ENCODE data around the gene ESYT2.

ESYT2 gene

GRCh38 chr7:158760445-158760764 is 68.9 kb downstream of the ESYT2 start:
- no peak for DNase-seq

DNA sequence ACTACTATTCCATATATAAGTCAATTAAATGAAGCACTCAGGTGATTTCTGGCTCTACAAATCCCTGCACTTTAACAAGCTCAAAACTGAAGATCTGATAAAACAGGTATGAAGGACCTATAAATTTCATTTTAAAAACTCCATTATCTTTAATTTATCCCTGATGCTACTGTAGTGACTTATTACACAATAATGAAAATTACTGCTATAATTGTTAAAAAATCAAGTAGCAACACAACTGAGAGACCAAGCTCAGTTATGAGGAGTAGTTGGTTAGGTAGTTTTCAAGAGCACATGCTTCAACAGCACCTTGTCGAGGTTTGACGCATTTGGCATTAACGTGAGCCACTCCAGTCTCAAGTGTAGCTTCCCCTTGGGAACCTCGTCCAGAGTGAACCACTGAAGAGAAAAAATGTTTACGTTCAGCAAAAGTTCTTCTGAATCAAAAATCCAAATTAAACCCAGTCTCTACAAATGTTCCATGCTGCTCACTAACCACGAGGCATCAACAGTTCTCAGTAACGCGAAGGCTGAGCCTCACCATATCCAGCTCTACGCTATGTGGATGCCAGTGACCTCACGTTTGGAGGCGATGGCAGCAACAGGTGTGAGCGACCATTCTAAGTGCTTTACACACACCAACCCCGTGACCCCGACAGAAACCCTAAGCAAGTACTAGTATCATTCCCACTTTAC is 69.4 kb downstream of the ESYT2 start:
- DNase-seq: no peak

- no peak for DNase-seq
These were observed 70.1 kb downstream of the ESYT2 start for GRCh38 chr7:158759245-158759614.

GRCh38 chr7:158758586-158759244 is 70.6 kb downstream of the ESYT2 start:
- DNase-seq: no peak

DNA sequence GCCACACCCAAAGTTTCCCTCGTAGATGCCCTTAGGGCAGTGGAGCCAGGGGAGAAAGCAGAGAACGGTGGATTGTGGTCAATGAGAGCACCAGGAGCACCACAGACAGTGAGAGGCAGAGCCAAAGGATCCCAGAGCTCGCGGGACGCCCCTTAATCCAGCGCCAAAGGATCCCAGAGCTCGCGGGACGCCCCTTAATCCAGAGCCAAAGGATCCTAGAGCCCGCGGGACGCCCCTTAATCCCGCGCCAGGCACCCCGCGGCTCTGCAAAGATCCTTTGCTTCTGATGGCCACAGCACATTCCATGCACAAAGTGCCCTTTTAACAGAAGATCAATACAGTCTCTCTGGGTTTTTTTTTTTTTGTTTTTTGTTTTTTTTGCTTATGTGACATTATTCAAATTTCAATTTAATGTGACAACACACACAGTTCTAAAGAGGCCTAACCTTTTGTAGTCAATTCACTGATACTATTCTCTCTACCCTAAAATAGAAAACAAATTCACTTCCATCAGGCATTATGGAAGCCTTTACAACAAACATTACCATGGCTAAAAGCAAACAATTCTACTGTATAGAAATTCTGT is 71.8 kb downstream of the ESYT2 start:
- DNase-seq: no peak

DNA sequence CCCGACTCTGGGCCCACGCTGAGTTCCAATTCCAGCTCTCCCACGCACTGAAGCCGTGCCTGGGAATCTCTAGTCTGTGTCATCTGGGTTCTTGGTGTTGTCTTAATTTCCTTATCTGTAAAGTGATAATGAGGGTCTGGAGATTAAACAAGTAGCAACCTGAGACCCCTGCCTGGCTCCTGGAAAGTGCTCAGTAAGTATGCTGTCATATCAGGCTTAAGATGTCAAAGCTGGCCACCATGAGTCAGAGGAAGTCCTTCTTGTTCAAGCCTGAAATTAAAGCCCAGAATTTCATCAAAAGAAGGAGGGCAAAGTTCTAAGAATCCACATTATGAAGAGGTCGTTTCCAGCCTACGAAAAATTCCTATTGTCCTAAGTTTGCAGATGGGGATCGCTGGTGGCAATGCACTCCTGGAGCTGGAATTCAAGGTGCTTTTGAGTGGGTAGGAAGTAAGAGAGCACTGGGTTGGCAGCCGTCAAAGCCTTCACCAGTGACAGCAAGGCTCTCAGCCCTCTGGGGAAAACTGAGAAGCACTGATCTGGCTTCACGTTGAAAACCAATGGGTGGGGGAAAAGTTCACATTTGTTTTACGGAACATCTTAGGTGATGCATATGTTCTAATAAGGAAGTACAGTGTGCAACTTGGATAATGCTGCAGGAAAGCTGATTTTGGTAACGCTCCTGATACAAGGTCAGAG is 74.4 kb downstream of the ESYT2 start:
- DNase-seq: no peak

DNA sequence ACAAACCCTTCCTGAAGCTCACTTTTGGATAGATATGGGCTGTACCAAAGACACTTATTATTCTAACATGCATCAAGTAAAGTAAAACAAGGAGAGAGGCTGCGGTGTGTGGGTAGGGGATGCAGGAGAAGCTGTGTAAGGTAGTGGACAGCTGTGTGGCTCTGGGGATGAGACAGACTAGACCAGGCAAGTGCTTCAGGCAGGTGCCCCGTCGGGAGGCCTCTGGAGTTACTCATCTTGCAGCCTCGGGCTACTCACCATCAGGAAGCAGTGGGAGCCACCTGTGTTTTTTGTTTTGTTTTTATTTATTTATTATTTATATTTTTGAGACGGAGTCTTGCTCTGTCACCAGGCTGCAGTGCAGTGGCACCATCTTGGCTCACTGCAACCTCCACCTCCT is 75.4 kb downstream of the ESYT2 start:
- no peak for DNase-seq

DNA sequence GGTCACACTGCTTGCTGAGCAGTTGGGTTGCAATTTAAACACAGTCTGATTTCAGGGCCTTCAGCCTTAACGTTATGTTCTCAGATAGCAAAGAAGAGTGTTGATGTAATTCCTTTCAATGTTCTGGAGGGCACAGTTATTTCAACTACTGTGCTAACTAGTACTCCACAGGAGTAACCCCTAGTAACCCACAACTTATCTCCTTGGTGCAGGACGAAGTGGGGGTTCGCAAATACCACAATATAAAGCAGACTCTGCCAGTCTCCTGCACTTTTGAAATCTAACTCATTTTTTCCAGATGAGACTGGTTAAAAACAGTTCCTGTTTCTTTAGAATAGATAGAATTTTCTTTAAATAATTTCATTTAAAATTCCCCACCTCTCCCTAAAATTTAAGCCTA is 77.6 kb downstream of the ESYT2 start:
- no peak for DNase-seq

DNA sequence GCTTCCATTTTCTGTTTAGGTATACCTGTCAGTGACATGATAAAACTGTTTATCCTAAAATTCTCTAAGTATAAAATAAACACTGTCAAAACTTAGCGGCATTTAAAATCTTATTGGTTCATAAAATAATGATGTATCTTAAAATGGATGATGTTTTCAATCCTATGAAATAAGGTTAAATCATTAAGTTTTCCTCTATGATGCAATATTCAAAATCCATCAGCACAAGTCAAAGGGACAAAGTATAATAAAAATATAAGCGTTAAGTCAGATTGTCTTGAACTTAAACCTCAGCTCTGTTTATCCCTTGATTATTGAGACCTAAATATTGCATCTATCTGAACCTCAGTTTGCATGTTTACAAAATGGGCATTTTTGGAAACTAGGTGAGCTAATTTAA is 78.1 kb downstream of the ESYT2 start:
- DNase-seq: no peak

DNA sequence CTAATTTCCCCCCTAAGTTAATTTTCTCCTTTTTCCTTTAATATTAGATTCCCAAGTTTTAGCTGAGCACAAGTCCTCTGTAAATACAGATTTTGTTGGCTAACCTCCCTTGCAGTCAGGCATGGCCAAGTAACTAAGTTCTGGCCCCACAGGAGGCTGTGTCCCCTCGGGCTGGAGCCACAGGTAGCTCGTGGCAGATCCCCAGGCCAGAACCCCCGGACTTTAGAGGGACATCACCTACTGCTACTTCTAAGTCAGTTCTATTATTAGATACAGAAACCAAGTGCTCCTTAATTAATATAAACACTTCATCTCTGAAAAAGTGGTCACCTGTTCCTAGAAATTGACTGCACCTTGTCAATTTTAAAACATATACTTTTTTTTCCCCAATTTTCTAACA is 78.6 kb downstream of the ESYT2 start:
- DNase-seq: no peak

GRCh38 chr7:158749396-158749795 is 79.9 kb downstream of the ESYT2 start:
- no peak for DNase-seq

GRCh38 chr7:158748335-158748734 is 81.0 kb downstream of the ESYT2 start:
- no peak for DNase-seq

DNA sequence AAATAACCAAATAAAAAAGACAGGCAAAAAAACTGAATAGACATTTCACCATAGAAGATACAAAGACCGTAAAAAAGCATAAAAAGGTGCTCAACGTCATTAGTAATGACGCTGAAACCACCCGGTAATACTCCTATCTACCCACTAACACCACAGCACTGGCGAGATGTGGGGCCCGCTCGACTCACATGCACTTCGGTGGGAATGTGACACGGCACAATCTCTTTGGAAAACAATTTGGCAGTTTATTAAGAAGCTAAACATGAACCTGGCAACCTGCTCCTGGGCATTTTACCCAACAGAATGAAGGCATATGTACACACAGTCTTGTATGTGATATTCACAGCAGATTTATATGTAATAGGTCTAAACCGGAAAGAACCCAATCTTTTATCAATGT is 81.9 kb downstream of the ESYT2 start:
- DNase-seq: no peak

GRCh38 chr7:158746957-158747356 is 82.4 kb downstream of the ESYT2 start:
- DNase-seq: no peak

- DNase-seq: no peak
These were observed 84.1 kb downstream of the ESYT2 start for GRCh38 chr7:158745057-158745715.

- DNase-seq: no peak
These were observed 85.2 kb downstream of the ESYT2 start for GRCh38 chr7:158744070-158744469.

- DNase-seq: no peak
These were observed 86.1 kb downstream of the ESYT2 start for GRCh38 chr7:158743219-158743618.

- DNase-seq: no peak
These were observed 87.1 kb downstream of the ESYT2 start for GRCh38 chr7:158742065-158742821.

GRCh38 chr7:158741294-158741666 is 88.0 kb downstream of the ESYT2 start:
- no peak for DNase-seq

DNA sequence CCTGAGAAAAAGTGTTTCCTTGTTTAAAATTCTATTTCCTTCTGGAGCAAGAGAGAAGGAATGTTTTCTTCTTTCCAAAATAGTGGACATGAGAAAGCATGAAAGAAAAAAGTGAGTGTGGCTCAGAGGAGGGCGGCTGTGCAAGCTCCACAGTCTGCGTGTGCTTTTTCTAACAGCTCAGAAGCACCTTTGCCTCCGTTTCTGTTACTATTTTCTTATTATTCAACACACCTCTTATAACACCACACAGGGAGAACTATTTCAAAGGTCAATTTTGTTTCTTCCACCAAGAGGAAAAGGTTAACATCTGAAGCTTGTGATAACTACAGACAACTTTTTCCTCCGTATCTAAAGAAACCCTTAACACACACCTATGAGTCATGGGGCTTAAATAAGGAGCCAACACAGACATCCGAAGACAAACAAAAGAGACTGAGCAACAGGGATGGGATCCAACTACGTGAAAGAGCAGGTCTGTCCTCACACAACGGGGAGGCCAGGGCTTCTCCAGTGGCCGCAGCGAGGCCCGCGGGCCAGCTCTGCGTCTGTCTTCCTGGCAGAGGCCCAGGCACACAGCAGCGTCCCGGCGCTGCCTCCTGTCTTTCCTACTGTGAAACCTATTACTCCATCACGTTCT is 88.5 kb downstream of the ESYT2 start:
- DNase-seq: no peak

GRCh38 chr7:158740013-158740656 is 89.2 kb downstream of the ESYT2 start:
- no peak for DNase-seq

DNA sequence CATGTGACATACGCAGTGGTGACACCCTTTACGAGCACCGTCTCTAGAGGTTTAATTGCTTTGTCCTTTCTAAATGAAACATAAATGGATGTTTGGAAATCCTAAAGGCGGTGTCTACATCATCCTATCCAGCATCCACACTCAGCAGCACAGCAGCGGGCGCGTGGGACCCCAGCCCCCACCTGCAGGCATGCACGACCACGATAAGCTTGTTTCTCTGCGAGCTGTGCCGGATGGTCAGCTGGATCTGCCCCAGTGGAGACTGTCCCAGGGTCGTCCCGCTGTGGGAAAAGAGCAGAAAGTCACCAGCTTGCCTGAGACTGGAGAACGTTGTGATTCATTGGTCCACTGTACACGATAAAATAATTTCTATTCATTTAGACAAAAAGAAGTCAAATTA is 90.5 kb downstream of the ESYT2 start:
- DNase-seq: no peak

All from NCI-H446 treated with DMSO at 0.1 percent for 48 hours (cell line).